ENCODE results near the gene RPS4Y1.

DNA sequence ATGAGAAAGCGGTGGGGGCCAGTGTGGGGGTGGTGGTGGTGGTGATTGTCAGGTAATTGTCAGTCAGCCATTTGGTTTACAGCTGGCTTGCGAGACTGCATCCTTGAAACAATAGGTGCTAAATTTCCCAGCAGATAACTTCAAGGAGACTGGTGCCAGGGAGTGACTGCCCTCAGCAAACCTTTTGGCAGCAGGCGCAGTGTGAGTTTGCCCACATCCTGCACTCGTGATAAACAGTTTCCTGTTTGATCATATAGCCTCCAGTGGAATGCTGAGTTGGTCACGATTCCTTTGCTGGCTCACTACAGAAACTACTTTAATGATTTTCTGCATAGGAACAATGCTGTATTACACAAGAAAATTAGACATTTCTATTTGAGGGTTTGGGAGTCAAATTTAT, 46.0 kb downstream of the RPS4Y1 start:
- no peak for TF ChIP-seq EZH2 (IDR thresholded peaks at IDR 0.05; ENCODE audit: borderline replicate concordance, low read depth, low read length, severe bottlenecking)
- TF ChIP-seq CTCF (IDR thresholded peaks at IDR 0.05; ENCODE audit: extremely low read depth in 1 of 2, insufficient read depth in 1 of 2, low read depth in 1 of 2, low read length in 2 of 2) = no peak
- TF ChIP-seq POLR2A (IDR thresholded peaks at IDR 0.05; ENCODE audit: low read depth, low read length) = no peak

All from endothelial cell of umbilical vein (primary cell).